Stimulated activated CD4-positive, alpha-beta T cell treated with anti-CD3 and anti-CD28 coated beads, Interleukin-15, amount 100 ng/mL, for 24 hours (primary cell): Measurements from ENCODE around the gene ZMIZ1.

Source experiments
- DNase-seq: peaks from one replicate; pipeline ENCODE4 v3.0.0-alpha.2; 2020

The ZMIZ1 gene

DNA sequence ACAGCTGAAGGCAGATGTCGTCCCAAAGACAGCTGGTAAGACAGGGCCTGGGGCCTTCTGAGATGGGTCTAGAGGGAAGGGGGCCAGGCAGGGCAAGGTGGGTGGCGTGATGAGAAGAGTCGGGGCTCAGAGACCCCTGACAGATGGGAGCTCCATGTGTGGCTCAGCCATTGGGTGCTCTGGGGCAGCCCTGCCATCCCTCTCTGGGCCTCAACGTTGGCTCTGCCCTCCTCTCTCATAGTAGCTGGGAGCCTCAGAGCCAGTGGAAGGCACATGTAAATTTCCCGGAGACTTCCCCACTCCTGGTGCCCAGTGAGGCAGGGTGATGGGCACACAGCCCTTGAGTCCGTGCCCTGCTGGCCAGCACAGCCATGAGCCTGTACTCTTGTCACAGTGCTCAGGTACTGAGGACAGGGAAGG lies 280.3 kb downstream of the ZMIZ1 start:
- DNase-seq: no peak

GRCh38 chr10:79349766-79350406 lies 281.1 kb downstream of the ZMIZ1 start:
- no peak for DNase-seq

- DNase-seq: no peak
Measured at GRCh38 chr10:79350407-79351154, 281.8 kb downstream of the ZMIZ1 start.

GRCh38 chr10:79351332-79351731 lies 282.6 kb downstream of the ZMIZ1 start:
- DNase-seq: no peak

DNA sequence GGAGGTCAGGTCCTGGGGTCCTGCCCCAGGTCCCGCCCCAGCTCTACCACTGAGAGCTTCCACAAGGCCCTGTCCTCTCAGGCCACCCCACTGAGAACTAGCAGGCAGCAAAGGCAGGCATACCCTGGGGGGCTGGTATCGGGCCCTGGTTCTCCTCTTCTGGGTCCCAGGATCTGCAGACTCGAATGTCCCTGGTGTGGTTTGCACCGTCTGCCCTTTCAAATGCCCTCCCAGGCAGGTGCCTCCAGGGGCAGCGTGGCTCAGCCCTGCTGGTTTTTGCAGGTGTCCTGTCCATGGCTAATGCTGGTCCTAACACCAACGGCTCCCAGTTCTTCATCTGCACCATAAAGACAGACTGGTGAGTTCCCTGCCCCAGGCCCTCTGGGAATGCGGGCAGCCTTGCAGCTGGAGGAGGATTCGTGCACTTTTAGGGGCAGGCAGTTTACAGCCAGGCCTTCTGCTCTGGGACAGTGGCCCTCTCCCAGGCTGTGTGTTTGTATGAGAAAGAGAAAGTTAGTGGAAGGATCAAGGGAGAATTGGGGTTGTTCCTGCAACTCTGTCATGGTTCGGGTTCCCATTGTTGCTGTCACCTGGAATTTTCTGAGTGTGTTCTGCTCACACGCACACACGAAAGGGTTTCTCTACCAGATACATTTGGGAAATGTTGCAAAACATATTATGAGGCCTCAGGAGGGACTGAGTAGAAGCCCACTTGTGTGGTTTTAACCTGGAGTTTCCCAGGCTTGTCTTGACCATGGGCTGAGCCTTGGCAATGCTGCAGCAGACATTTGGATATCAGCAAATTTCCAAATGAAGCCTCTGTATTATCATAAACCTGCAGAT lies 283.5 kb downstream of the ZMIZ1 start:
- no peak for DNase-seq

GRCh38 chr10:79353000-79353406 lies 284.2 kb downstream of the ZMIZ1 start:
- DNase-seq: no peak

DNA sequence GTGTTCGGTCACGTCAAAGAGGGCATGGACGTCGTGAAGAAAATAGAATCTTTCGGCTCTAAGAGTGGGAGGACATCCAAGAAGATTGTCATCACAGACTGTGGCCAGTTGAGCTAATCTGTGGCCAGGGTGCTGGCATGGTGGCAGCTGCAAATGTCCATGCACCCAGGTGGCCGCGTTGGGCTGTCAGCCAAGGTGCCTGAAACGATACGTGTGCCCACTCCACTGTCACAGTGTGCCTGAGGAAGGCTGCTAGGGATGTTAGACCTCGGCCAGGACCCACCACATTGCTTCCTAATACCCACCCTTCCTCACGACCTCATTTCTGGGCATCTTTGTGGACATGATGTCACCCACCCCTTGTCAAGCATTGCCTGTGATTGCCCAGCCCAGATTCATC lies 285.0 kb downstream of the ZMIZ1 start:
- no peak for DNase-seq

DNA sequence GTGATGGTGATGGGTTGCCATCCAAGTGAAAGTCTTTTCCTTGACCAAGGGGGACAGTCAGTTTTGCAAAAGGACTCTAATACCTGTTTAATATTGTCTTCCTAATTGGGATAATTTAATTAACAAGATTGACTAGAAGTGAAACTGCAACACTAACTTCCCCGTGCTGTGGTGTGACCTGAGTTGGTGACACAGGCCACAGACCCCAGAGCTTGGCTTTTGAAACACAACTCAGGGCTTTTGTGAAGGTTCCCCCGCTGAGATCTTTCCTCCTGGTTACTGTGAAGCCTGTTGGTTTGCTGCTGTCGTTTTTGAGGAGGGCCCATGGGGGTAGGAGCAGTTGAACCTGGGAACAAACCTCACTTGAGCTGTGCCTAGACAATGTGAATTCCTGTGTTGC lies 285.4 kb downstream of the ZMIZ1 start:
- DNase-seq: no peak

DNA sequence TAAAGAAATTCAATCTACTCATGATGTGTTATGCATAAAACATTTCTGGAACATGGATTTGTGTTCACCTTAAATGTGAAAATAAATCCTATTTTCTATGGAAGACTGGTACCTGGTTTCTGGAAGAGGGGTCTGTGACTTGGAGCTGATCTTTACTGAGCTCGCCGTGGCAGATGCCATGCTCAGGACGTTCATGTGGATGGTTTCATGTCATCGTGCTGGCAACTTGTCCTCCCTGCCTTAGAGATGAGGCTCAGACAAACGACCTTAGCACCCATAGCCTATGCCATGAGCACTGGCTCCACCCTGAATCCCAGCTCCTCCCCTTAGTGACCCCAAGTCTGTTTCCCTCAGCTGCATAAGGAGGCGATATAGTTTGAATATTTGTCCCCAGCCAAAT lies 285.8 kb downstream of the ZMIZ1 start:
- DNase-seq: no peak

DNA sequence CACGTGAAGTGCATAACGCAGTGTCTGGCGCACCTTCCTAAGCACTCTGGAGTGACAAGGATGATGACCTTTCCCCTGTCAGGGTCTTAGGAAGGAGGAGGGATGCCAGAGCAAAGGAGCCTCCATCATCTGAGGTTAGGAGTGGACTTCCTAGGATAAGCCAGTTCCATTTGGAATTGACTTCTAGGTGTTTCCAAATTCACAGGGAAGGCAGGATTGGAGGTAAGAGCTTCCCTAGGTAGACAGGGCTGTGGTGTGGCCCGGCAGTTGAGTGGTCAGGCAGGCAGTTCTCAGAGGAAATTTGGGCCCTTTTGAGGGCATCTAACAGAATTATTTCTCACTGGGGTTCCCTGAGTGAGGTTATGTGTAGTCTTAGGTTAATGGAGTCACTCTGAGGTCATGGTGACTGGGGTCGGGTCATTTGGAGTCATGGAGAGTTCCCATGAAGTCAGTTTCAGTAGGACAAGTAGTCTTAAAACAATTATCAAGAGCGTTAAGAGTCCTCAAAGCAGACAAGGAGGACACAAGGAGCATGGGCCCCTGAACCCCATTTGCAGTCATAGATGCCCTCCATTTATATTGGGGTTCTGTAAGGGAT lies 286.8 kb downstream of the ZMIZ1 start:
- DNase-seq: no peak

GRCh38 chr10:79356104-79356503 lies 287.3 kb downstream of the ZMIZ1 start:
- no peak for DNase-seq

GRCh38 chr10:79357180-79357579 lies 288.4 kb downstream of the ZMIZ1 start:
- no peak for DNase-seq

GRCh38 chr10:79358811-79359210 lies 290.0 kb downstream of the ZMIZ1 start:
- DNase-seq: no peak

GRCh38 chr10:79359816-79360498 lies 291.2 kb downstream of the ZMIZ1 start:
- no peak for DNase-seq

DNA sequence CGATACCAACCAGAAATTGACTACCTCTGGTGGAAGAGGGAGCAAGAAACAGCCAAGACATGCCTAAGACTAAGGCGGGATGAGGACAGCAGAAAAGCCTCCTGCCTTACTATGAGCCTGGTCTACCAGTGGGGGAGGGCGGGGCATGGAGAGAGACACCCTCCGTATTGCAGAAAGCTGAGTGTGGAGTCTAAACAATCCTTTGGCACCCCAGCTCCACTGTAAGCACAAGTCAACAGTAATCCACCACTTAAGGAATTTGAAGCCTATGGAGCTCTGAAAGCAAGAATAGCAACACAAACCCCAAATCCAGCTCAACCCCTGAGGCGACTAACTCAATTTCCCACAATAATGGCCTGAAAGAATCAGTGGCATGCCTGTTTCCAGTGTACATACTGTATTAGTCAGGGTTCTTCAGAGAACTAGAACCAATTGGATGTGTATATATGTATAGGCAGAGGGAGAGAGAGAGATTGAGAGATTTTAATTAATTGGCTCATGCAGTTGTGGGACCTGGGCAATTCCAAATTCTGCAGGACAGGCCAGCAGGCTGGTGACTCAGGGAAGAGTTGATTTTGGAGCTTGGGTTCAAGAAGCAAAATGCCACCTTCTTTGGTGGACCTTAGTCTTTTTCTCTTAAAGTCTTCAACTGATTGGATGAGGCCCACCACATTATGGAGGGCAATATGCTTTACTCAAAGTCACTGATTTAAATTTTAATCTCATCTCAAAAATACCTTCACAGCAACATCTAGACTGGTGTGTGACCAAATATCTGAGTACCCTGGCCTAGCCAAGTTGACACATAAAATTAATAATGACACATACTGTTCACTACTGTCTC lies 292.0 kb downstream of the ZMIZ1 start:
- DNase-seq: no peak

GRCh38 chr10:79361726-79362397 lies 293.1 kb downstream of the ZMIZ1 start:
- DNase-seq: no peak
